ENCODE measurements around the gene PLCD3.

PLCD3 gene

GRCh38 chr17:45103269-45103795, 29.0 kb downstream of the PLCD3 start:
- TF ChIP-seq CTCF (IDR thresholded peaks at IDR 0.05; ENCODE audit: control extremely low read depth, extremely low read depth, low read depth, missing control alignments): no peak
- no peak for DNase-seq (ENCODE audit: extremely low spot score)
- ChIA-PET CTCF (interaction anchor here (1.0 to 6.9 kb wide), 4 partner anchors 9 to 326 kb away, joined by 4 to 87 read pairs (median 4); partner anchors contain the start of gene ACBD4), POLR2A (no interaction called here)

GRCh38 chr17:45102856-45103255, 29.5 kb downstream of the PLCD3 start:
- CTCF ChIA-PET: interaction anchor here (1.0 to 6.9 kb wide), 3 partner anchors 9 to 183 kb away, joined by 4 to 87 read pairs (median 4); partner anchors contain the start of gene ACBD4

GRCh38 chr17:45101883-45102811, 30.2 kb downstream of the PLCD3 start:
- DNase-seq (ENCODE audit: extremely low spot score): no peak
- ChIA-PET CTCF (interaction anchor here (1.2 to 6.9 kb wide), 3 partner anchors 33 to 182 kb away, joined by 4 to 87 read pairs (median 18); partner anchors contain the start of gene ACBD4), POLR2A (no interaction called here)
- no peak for TF ChIP-seq CTCF (IDR thresholded peaks at IDR 0.05; ENCODE audit: control extremely low read depth, extremely low read depth, low read depth, missing control alignments)

More at GRCh38 chr17:45102856-45103255, 29.5 kb downstream of the PLCD3 start:
- no peak for TF ChIP-seq CTCF (IDR thresholded peaks at IDR 0.05; ENCODE audit: control extremely low read depth, extremely low read depth, low read depth, missing control alignments)
- DNase-seq (ENCODE audit: extremely low spot score): no peak
- POLR2A ChIA-PET: no interaction called here

GRCh38 chr17:45101546-45101882, 30.8 kb downstream of the PLCD3 start:
- ChIA-PET POLR2A (no interaction called here), CTCF (interaction anchor here (4.7 to 6.9 kb wide), 2 partner anchors 34 to 181 kb away, joined by 18 to 87 read pairs; partner anchors contain the start of gene ACBD4)
- no peak for DNase-seq (ENCODE audit: extremely low spot score)
- no peak for TF ChIP-seq CTCF (IDR thresholded peaks at IDR 0.05; ENCODE audit: control extremely low read depth, extremely low read depth, low read depth, missing control alignments)

GRCh38 chr17:45098869-45099616, 33.3 kb downstream of the PLCD3 start:
- POLR2A ChIA-PET: no interaction called here
- peak; percentile 75 for TF ChIP-seq CTCF (IDR thresholded peaks at IDR 0.05; ENCODE audit: control extremely low read depth, extremely low read depth, low read depth, missing control alignments)
- DNase-seq (ENCODE audit: extremely low spot score): peak; percentile 89
- CTCF ChIA-PET: interaction anchor here (0.7 to 6.9 kb wide), 47 partner anchors 10 to 337 kb away, joined by 3 to 87 read pairs (median 5); partner anchors contain the start of genes ACBD4, GFAP and NMT1

Measured in GM10248 (cell line).